HFFc6 (cell line): ENCODE measurements around the gene SIDT2. TPM values are rescaled to one million over a fixed set of nuclear protein-coding genes. Genes with fewer than 3 reads are reported as not detected.

Source experiments
- DNase-seq: peaks from one replicate; pipeline ENCODE4 v3.0.0-alpha.2; 2018
- H3K27ac Mint-ChIP-seq: 2 replicates; pipeline ENCODE4 v1.8.0; 2020; ENCODE audit warnings: mild to moderate bottlenecking, mixed read lengths
- H3K27me3 Mint-ChIP-seq: 2 replicates; pipeline ENCODE4 v1.8.0; 2021; ENCODE audit warnings: mild to moderate bottlenecking, moderate library complexity, mixed read lengths; ENCODE audit not compliant: insufficient read depth
- H3K36me3 Mint-ChIP-seq: 2 replicates; pipeline ENCODE4 v1.8.0; 2021; ENCODE audit warnings: low read depth, mixed read lengths
- H3K4me1 Mint-ChIP-seq: 2 replicates; pipeline ENCODE4 v1.8.0; 2020; ENCODE audit warnings: low read depth, mixed read lengths
- H3K4me3 Mint-ChIP-seq: 2 replicates; pipeline ENCODE4 v1.8.0; 2020; ENCODE audit warnings: mild to moderate bottlenecking, moderate library complexity, mixed read lengths
- H3K9me3 Mint-ChIP-seq: 2 replicates; pipeline ENCODE4 v1.8.0; 2020; ENCODE audit warnings: mild to moderate bottlenecking, mixed read lengths
- total RNA-seq, 6 experiments: library from RNA; stranded (reverse); fragmentation: NEBNext Ultra II Directional; extraction: Animal tissue kit (Norgen Biotek cat#: 25700); gene quantifications; 2 replicates in 1 of 6; 3 replicates in 5 of 6; pipeline ENCODE4 v1.2.3, GENCODE V29; 2021
- TF ChIP-seq, protein P1 (sequence below): fragments of 200-600 bp; sonication (generic); IDR thresholded peaks from 2 replicates; pipeline ENCODE4 v1.5.0; 2021; ENCODE audit warnings: antibody characterized with exemption, mild to moderate bottlenecking

SIDT2 gene
- total RNA-seq, 6 experiments from 2014 or later, result 33.9 to 53.9 (median 37.7) TPM

DNA sequence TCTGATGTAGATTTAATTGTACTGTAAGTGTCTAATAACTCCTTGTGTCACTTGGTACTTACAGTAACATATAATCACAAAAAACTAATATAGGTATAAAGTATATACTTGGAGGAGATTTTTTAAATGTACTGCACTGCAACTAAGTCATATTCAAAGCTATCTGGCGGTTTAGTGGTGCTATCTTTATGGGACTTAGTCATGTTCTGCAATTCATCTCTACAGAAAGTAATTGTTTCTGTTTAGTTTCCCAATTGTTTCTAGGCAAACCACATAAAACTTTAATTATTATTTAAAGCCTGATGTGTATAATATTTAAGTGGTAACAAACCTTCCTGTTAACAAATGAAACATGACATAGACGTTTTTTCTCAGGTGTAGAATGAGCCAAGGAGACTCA lies 26.5 kb upstream of the SIDT2 start:
- peaks cover 16% of the 10 kb centered on the region for H3K36me3 Mint-ChIP-seq
- DNase-seq, result no peak
- no peaks in the 10 kb centered on the region for H3K9me3 Mint-ChIP-seq
- H3K27ac Mint-ChIP-seq, result no peak overlapping the region; the same call in 1 of the 2 replicates
- TF ChIP-seq, protein P1, sequence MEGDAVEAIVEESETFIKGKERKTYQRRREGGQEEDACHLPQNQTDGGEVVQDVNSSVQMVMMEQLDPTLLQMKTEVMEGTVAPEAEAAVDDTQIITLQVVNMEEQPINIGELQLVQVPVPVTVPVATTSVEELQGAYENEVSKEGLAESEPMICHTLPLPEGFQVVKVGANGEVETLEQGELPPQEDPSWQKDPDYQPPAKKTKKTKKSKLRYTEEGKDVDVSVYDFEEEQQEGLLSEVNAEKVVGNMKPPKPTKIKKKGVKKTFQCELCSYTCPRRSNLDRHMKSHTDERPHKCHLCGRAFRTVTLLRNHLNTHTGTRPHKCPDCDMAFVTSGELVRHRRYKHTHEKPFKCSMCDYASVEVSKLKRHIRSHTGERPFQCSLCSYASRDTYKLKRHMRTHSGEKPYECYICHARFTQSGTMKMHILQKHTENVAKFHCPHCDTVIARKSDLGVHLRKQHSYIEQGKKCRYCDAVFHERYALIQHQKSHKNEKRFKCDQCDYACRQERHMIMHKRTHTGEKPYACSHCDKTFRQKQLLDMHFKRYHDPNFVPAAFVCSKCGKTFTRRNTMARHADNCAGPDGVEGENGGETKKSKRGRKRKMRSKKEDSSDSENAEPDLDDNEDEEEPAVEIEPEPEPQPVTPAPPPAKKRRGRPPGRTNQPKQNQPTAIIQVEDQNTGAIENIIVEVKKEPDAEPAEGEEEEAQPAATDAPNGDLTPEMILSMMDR, result no peak
- H3K4me1 Mint-ChIP-seq, result peaks cover 20% of the 10 kb centered on the region
- no peak overlapping the region for H3K4me3 Mint-ChIP-seq
- no peaks in the 10 kb centered on the region for H3K27me3 Mint-ChIP-seq

DNA sequence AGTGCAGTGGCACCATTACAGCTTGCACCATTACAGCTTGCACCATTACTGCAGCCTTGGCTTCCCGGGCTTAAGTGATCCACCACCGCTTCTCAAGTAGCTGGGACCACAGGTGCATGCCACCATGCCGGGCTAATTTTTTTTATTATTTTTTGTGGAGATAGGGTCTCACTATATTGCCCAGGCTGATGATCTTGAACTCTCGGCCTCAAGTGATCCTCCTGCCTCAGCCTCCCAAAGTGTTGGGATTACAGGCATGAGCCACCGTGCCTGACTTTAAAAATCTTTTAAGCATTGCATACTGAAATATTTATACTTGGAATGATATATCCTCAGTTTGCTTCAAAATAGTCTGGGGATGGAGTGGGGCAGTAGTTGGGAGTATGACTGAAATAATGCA lies 24.1 kb upstream of the SIDT2 start:
- DNase-seq, result no peak
- no peak overlapping the region for H3K4me3 Mint-ChIP-seq
- peaks cover 8% of the 10 kb centered on the region; the same call in 1 of the 2 replicates for H3K4me1 Mint-ChIP-seq
- H3K36me3 Mint-ChIP-seq, result peaks cover 10% of the 10 kb centered on the region; the same call in 1 of the 2 replicates
- no peaks in the 10 kb centered on the region for H3K27me3 Mint-ChIP-seq
- no peak overlapping the region for H3K27ac Mint-ChIP-seq
- no peaks in the 10 kb centered on the region for H3K9me3 Mint-ChIP-seq
- TF ChIP-seq, protein P1, result no peak

DNA sequence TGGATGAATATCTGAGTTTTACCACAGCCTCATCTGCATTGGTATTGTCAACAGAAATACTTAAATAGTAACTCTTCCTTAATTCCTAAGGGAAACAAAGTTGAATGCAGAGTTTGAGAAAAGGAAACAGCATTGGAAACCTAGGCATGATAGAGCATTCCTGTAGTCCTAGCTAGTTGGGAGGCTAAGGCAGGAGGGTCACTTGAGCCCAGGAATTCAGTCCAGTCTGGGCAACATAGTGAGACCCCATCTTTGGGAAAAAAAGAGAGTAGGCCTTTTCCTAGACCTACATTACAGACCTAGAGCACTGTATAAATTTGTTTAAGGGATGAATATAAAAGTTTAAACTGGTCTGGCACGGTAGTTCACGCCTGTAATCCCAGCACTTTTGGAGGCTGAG lies 21.0 kb upstream of the SIDT2 start:
- no peak for DNase-seq
- Mint-ChIP-seq H3K4me1 (peaks cover under 1% of the 10 kb centered on the region; the same call in 1 of the 2 replicates), H3K36me3 (peaks cover 12% of the 10 kb centered on the region; the same call in 1 of the 2 replicates), H3K9me3 (no peaks in the 10 kb centered on the region), H3K27me3 (no peaks in the 10 kb centered on the region), H3K27ac (no peak overlapping the region), H3K4me3 (no peak overlapping the region)
- TF ChIP-seq, protein P1, result no peak

DNA sequence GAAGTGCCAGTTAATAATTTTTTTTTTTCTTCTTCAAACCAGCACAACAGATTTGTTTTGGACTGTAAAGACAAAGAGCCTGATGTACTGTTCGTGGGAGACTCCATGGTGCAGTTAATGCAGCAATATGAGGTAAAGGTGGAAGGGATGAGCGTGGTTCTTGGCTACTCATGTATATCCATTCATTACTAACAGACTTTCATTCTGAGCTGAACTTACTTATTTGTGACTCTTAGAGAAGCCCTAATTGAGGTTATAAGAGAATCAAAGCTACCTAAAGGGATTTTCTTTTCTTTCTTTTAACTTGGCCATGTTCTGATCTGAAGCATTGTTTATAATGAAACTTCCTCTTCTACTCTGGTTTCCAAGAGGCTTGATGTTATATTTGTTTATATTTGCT lies 18.7 kb upstream of the SIDT2 start:
- DNase-seq, result no peak
- H3K27me3 Mint-ChIP-seq, result no peaks in the 10 kb centered on the region

DNA sequence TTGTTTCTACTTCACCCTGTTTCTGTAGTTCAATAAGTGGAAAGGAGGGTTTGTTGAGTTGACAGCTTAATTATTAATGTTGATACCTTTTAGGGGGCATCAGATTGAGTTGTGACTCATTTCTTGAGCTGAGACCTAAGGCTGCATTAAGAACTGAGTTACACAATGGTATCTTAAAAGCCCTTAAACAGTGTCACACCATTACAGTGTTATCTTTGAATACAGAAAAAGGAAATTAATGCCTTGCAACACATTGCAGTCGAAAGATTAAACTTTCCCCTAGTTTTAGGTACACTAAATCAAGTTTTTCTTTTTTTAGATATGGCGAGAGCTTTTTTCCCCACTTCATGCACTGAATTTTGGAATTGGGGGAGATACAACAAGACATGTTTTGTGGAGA lies 17.7 kb upstream of the SIDT2 start:
- Mint-ChIP-seq H3K27ac (no peak overlapping the region), H3K27me3 (no peaks in the 10 kb centered on the region), H3K4me1 (peaks cover 11% of the 10 kb centered on the region), H3K36me3 (peaks cover 29% of the 10 kb centered on the region), H3K4me3 (no peak overlapping the region), H3K9me3 (no peaks in the 10 kb centered on the region)
- no peak for DNase-seq
- TF ChIP-seq, protein P1, result no peak

More for the DNA sequence above, 18.7 kb upstream of the SIDT2 start:
- no peak overlapping the region for H3K4me3 Mint-ChIP-seq
- H3K27ac Mint-ChIP-seq, result no peak overlapping the region; the same call in 1 of the 2 replicates
- H3K36me3 Mint-ChIP-seq, result peaks cover 22% of the 10 kb centered on the region
- TF ChIP-seq, protein P1, result no peak
- H3K4me1 Mint-ChIP-seq, result peaks cover 5% of the 10 kb centered on the region
- H3K9me3 Mint-ChIP-seq, result no peaks in the 10 kb centered on the region

DNA sequence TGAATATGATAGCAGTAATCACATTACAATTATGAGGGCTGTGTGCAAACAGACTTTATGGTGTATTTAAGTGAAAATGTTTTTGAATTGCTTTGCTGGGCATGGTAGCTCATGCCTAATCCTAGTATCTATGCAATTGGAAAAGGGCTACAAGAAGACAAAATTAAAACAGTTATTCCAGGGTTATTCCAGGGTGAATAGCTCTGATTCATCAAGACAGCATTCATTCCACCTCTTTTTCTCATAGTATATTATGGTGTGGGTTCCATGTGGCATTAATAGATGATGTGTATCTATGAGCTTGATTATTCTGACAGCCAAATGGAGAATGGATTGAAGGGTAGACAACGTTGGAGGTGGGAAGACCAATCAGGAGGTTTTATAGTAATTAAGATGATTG lies 12.1 kb upstream of the SIDT2 start:
- no peaks in the 10 kb centered on the region for H3K9me3 Mint-ChIP-seq
- peaks cover 24% of the 10 kb centered on the region for H3K4me1 Mint-ChIP-seq
- peak; percentile 33 for DNase-seq
- no peak overlapping the region for H3K4me3 Mint-ChIP-seq
- no peaks in the 10 kb centered on the region for H3K27me3 Mint-ChIP-seq
- peak overlapping the region; percentile 44 for H3K27ac Mint-ChIP-seq
- peaks cover 50% of the 10 kb centered on the region for H3K36me3 Mint-ChIP-seq
- TF ChIP-seq, protein P1, result no peak
